ENCODE results near the gene GMPR2. TPM values are rescaled to one million over a fixed set of nuclear protein-coding genes. Genes with fewer than 3 reads are reported as not detected.

GMPR2 gene
- total RNA-seq, 1 experiment from 2014 or later: 85.8 TPM

DNA sequence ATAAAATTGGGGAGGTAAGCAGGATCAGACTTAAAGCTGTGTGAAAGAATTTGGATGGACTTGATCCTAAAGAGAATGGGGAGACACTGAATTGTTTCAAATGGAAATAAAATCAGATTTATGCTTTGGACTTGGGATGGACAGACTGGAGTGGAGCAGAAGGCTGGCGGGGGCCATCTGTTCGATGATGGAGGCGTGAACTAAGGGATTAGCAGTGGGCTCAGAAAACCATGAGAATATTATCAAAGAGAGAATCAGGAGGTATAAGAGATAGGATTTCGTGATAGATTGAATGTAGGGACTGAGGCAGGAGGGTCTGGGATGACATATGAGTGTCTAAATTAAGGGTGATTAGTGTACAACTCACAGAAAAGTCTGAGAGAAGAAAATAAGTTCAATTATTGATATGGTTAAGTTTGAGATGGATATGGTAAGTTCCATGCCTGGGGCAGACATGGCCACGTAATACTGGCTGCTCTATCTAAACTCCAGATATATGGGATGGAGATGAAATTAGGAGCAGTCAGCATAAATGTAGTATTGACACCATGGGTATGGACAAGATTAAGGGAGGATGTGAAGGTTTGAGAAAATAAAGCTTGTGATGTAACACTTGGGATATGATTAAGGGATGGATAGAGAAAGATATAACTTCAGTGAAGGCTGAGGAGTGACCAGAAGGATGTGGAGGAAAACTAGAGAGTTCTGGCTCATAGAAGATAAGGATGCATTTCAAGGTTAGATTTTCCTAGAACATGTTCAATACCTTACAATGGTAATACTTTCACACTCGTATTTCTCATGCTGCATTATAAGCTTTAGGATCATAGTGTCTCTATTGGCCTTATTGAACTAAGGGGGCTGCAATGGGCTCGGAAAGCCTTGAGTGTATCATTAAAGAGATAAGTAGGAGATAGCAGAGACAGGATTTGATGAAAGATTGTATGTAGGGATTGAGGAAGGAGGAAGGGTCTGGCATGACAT is 28.3 kb upstream of the GMPR2 start:
- ChIA-PET POLR2A (ENCODE audit: low non-redundant PET) (interaction anchor here (0.7 kb wide), 1 partner anchor 80 kb away, joined by 3 read pairs; no protein-coding TSS in a partner anchor), CTCF (no interaction called here)
- no TSS peak for BruUV-seq (replicated peaks)

GRCh38 chr14:24206260-24207103 is 26.2 kb upstream of the GMPR2 start:
- Histone ChIP-seq H3K27me3 (replicated peaks; ENCODE audit: insufficient read depth, low read depth, low read length, poor library complexity) (no peaks in the 10 kb centered on the region), H3K4me3 (ENCODE audit: low read depth, low read length, poor library complexity, severe bottlenecking) (no peak overlapping the region), H3K9me3 (ENCODE audit: low read depth, low read length, poor library complexity, severe bottlenecking) (no peaks in the 10 kb centered on the region), H3K4me1 (ENCODE audit: insufficient read depth, low read length, poor library complexity, severe bottlenecking) (no peaks in the 10 kb centered on the region), H3K27ac (ENCODE audit: low read depth, low read length, poor library complexity, severe bottlenecking) (no peak overlapping the region), H3K36me3 (ENCODE audit: insufficient read depth, low read length, poor library complexity, severe bottlenecking) (peaks cover 37% of the 10 kb centered on the region)
- TF ChIP-seq EZH2 (IDR thresholded peaks at IDR 0.05; ENCODE audit: borderline replicate concordance, low read depth, low read length, poor library complexity, severe bottlenecking) (no peak), CTCF (conservative IDR thresholded peaks at IDR 0.05; ENCODE audit: low read depth, low read length) (no peak)
- POLR2A ChIA-PET (ENCODE audit: low non-redundant PET): no interaction called here
- no TSS peak for BruUV-seq (replicated peaks)
- intact Hi-C loops (cut with micrococcal nuclease; ENCODE audit: unreplicated experiment): no loop called here
- CTCF ChIA-PET: no interaction called here
- DNase-seq (ENCODE audit: low spot score): no peak

More for the DNA sequence above, 28.3 kb upstream of the GMPR2 start:
- DNase-seq (ENCODE audit: low spot score): no peak
- Histone ChIP-seq H3K4me1 (ENCODE audit: insufficient read depth, low read length, poor library complexity, severe bottlenecking) (no peaks in the 10 kb centered on the region), H3K36me3 (ENCODE audit: insufficient read depth, low read length, poor library complexity, severe bottlenecking) (peaks cover 23% of the 10 kb centered on the region), H3K27ac (ENCODE audit: low read depth, low read length, poor library complexity, severe bottlenecking) (no peak overlapping the region), H3K4me3 (ENCODE audit: low read depth, low read length, poor library complexity, severe bottlenecking) (no peak overlapping the region), H3K9me3 (ENCODE audit: low read depth, low read length, poor library complexity, severe bottlenecking) (no peaks in the 10 kb centered on the region), H3K27me3 (replicated peaks; ENCODE audit: insufficient read depth, low read depth, low read length, poor library complexity) (no peaks in the 10 kb centered on the region)
- intact Hi-C loops (cut with micrococcal nuclease; ENCODE audit: unreplicated experiment): no loop called here
- TF ChIP-seq EZH2 (IDR thresholded peaks at IDR 0.05; ENCODE audit: borderline replicate concordance, low read depth, low read length, poor library complexity, severe bottlenecking): no peak
- TF ChIP-seq CTCF (conservative IDR thresholded peaks at IDR 0.05; ENCODE audit: low read depth, low read length): no peak

DNA sequence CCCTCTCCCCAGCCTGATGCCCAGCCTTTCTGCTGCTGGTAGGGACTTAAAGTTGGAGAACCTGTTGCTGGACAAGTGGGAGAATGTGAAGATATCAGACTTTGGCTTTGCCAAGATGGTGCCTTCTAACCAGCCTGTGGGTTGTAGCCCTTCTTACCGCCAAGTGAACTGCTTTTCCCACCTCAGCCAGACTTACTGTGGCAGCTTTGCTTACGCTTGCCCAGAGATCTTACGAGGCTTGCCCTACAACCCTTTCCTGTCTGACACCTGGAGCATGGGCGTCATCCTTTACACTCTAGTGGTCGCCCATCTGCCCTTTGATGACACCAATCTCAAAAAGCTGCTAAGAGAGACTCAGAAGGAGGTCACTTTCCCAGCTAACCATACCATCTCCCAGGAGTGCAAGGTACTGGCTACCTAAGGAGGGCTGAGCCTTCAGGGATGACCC is 25.6 kb upstream of the GMPR2 start:
- ChIA-PET POLR2A (ENCODE audit: low non-redundant PET) (no interaction called here), CTCF (no interaction called here)
- Histone ChIP-seq H3K4me3 (ENCODE audit: low read depth, low read length, poor library complexity, severe bottlenecking) (no peak overlapping the region), H3K27ac (ENCODE audit: low read depth, low read length, poor library complexity, severe bottlenecking) (no peak overlapping the region), H3K4me1 (ENCODE audit: insufficient read depth, low read length, poor library complexity, severe bottlenecking) (no peaks in the 10 kb centered on the region), H3K9me3 (ENCODE audit: low read depth, low read length, poor library complexity, severe bottlenecking) (no peaks in the 10 kb centered on the region), H3K27me3 (replicated peaks; ENCODE audit: insufficient read depth, low read depth, low read length, poor library complexity) (no peaks in the 10 kb centered on the region), H3K36me3 (ENCODE audit: insufficient read depth, low read length, poor library complexity, severe bottlenecking) (peaks cover 34% of the 10 kb centered on the region)
- DNase-seq (ENCODE audit: low spot score): no peak
- BruUV-seq (replicated peaks): no TSS peak
- TF ChIP-seq CTCF (conservative IDR thresholded peaks at IDR 0.05; ENCODE audit: low read depth, low read length): no peak
- TF ChIP-seq EZH2 (IDR thresholded peaks at IDR 0.05; ENCODE audit: borderline replicate concordance, low read depth, low read length, poor library complexity, severe bottlenecking): no peak
- intact Hi-C loops (cut with micrococcal nuclease; ENCODE audit: unreplicated experiment): no loop called here
